Retinal pigment epithelial cell (primary cell): Measurements from ENCODE around the gene APOA4.
"Not testable (repeated sequence)": the region's sequence is repeated elsewhere in the genome, so short reads cannot be mapped to it uniquely, and the experiment has no call there.

ENCODE experiments used
- DNase-seq: peaks from one replicate; pipeline ENCODE4 v3.0.0-alpha.2; 2010; ENCODE audit warnings: low read depth
- H3K4me3 ChIP-seq: 2 replicates; pipeline ENCODE4 v1.5.1; 2011; ENCODE audit warnings: mild to moderate bottlenecking, low read length, control low read depth, moderate library complexity
- CTCF ChIP-seq: conservative IDR thresholded peaks from 2 replicates; pipeline ENCODE4 v1.5.1; 2011; ENCODE audit warnings: low read depth, low read length, control low read depth, inconsistent platforms

The APOA4 gene

GRCh38 chr11:116813170-116813569, 9.9 kb downstream of the APOA4 start:
- no peak for TF ChIP-seq CTCF
- DNase-seq, result no peak

GRCh38 chr11:116812109-116812508, 11.0 kb downstream of the APOA4 start:
- DNase-seq, result no peak
- no peak for TF ChIP-seq CTCF

More at GRCh38 chr11:116813170-116813569, 9.9 kb downstream of the APOA4 start:
- H3K4me3 ChIP-seq, result no peak overlapping the region

GRCh38 chr11:116811194-116811593, 11.9 kb downstream of the APOA4 start:
- no peak for TF ChIP-seq CTCF
- no peak overlapping the region for H3K4me3 ChIP-seq
- DNase-seq, result no peak

More at GRCh38 chr11:116812109-116812508, 11.0 kb downstream of the APOA4 start:
- H3K4me3 ChIP-seq, result no peak overlapping the region

- TF ChIP-seq CTCF, result no peak
- DNase-seq, result no peak
- no peak overlapping the region for H3K4me3 ChIP-seq
Measured at GRCh38 chr11:116808262-116809175, 14.6 kb downstream of the APOA4 start.

GRCh38 chr11:116807601-116808261, 15.4 kb downstream of the APOA4 start:
- no peak overlapping the region for H3K4me3 ChIP-seq
- no peak for TF ChIP-seq CTCF
- DNase-seq, result no peak

- no peak overlapping the region for H3K4me3 ChIP-seq
- TF ChIP-seq CTCF, result no peak
- DNase-seq, result no peak
Measured at GRCh38 chr11:116804001-116804400, 19.1 kb downstream of the APOA4 start.

GRCh38 chr11:116801662-116802061, 21.4 kb downstream of the APOA4 start:
- H3K4me3 ChIP-seq, DNase-seq: not testable (repeated sequence)
